ENCODE measurements around the gene ANAPC16.

GRCh38 chr10:72223743-72224101, 7.9 kb downstream of the ANAPC16 start:
- no peak for TF ChIP-seq POLR2A (IDR thresholded peaks at IDR 0.05; ENCODE audit: low read depth, low read length)
- no peak for TF ChIP-seq POLR2AphosphoS5 (IDR thresholded peaks at IDR 0.05; ENCODE audit: low read depth, low read length)
- no peak for TF ChIP-seq POU2F2 (IDR thresholded peaks at IDR 0.05; ENCODE audit: low read depth, low read length)
- TF ChIP-seq SPI1 (IDR thresholded peaks at IDR 0.05; ENCODE audit: low read depth, low read length) = peak; percentile 64

All from GM12891 (cell line).